ENCODE results near the gene LIPG. TPM values are rescaled to one million over a fixed set of nuclear protein-coding genes. Genes with fewer than 3 reads are reported as not detected.

LIPG gene
- total and polyA plus RNA-seq, 9 of the 15 experiments (the other 6 are each of a cell fraction or from before 2014, with no cell fraction given) = 0.76 to 1.8 (median 1.3) TPM

DNA sequence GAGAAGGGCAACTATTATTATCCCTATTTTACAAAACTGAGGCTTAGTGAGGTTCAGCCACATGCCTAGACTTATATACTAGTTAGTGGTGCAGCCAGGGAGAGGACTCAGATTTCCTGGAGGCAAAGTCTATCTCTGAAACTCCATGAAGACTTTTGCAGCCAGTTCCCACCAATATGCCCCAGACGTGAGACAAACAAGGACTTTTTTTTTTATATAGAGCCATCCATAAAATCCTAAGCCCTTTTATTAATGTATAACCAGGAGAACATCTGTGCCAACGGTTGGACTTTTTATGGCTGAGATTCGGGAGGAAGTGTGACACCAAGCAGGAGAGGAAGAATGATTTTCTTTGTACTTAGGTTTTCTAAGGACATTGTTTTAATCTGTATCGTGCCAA is 29.9 kb downstream of the LIPG start:
- no peak overlapping the region for H3K9ac ChIP-seq (ENCODE audit: insufficient read depth in 1 of 2, low read depth in 2 of 2, low read length in 2 of 2)
- H3K4me1 ChIP-seq (replicated peaks in 1 of 2; ENCODE audit: control insufficient read depth in 2 of 2, insufficient read depth in 2 of 2, low read length in 2 of 2) = no peaks in the 10 kb centered on the region
- intact Hi-C loops (cut with micrococcal nuclease) = no loop called here
- no peaks in the 10 kb centered on the region for H4K20me1 ChIP-seq (replicated peaks; ENCODE audit: control insufficient read depth, insufficient read depth, low read length)
- no peak overlapping the region for H2AFZ ChIP-seq (ENCODE audit: low read depth, low read length)
- ATAC-seq (no peak), DNase-seq (ENCODE audit: extremely low read depth in 1 of 4, low spot score in 3 of 4) (no peak), FAIRE-seq (no peak)
- in situ Hi-C loops (cut with MboI) = no loop called here
- WGBS (ENCODE audit: insufficient coverage, low coverage, missing lambda C conversion rate) = 2% methylated on average over 4 of the region's 4 CpGs
- H3K79me2 ChIP-seq (ENCODE audit: control insufficient read depth, insufficient read depth, low read length) = no peaks in the 10 kb centered on the region
- peaks cover 0 to 6% of the 10 kb centered on the region in 2 experiments; a peak in 2 of 5 replicates for H3K27me3 ChIP-seq (ENCODE audit: control insufficient read depth in 2 of 2, insufficient read depth in 2 of 2, low read length in 2 of 2)
- ChIA-PET POLR2A (no interaction called here), CTCF (ENCODE audit: low intra/inter-chr PET ratio) (no interaction called here)
- H3K27ac ChIP-seq (ENCODE audit: extremely low read depth, low read depth, low read length) = no peak overlapping the region
- no peaks in the 10 kb centered on the region for H3K36me3 ChIP-seq (ENCODE audit: control insufficient read depth, insufficient read depth, low read length)
- no TSS peak for BruUV-seq (replicated peaks)
- no peak overlapping the region for H3K4me3 ChIP-seq
- no peaks in the 10 kb centered on the region for H3K9me1 ChIP-seq (ENCODE audit: control insufficient read depth, insufficient read depth, low read length)
- H3K4me2 ChIP-seq (ENCODE audit: insufficient read depth, low read length) = no peak overlapping the region
- no peaks in the 10 kb centered on the region for H3K9me3 ChIP-seq (replicated peaks; ENCODE audit: control insufficient read depth, insufficient read depth, low read depth, low read length)
- TF ChIP-seq FOXJ2 (tag; IDR thresholded peaks at IDR 0.05) (no peak), ZNF347 (CRISPR knock-in tag; IDR thresholded peaks at IDR 0.05; ENCODE audit: low read depth) (no peak), ZNF282 (CRISPR knock-in tag; IDR thresholded peaks at IDR 0.05) (no peak), IFI16 (CRISPR knock-in tag; IDR thresholded peaks at IDR 0.05) (no peak), MED1 (CRISPR knock-in tag; IDR thresholded peaks at IDR 0.05; ENCODE audit: borderline replicate concordance) (no peak), POLR2AphosphoS5 (IDR thresholded peaks at IDR 0.05; ENCODE audit: control insufficient read depth, insufficient read depth, low read depth, low read length) (no peak), NFIX (CRISPR knock-in tag; IDR thresholded peaks at IDR 0.05; ENCODE audit: low read depth) (no peak), HMGXB4 (CRISPR knock-in tag; IDR thresholded peaks at IDR 0.05) (no peak), NKRF (IDR thresholded peaks at IDR 0.05; ENCODE audit: borderline replicate concordance) (no peak), DMBX1 (CRISPR knock-in tag; IDR thresholded peaks at IDR 0.05; ENCODE audit: borderline replicate concordance) (no peak), ZBTB43 (CRISPR knock-in tag; IDR thresholded peaks at IDR 0.05) (no peak)
- TF ChIP-seq, protein P1, sequence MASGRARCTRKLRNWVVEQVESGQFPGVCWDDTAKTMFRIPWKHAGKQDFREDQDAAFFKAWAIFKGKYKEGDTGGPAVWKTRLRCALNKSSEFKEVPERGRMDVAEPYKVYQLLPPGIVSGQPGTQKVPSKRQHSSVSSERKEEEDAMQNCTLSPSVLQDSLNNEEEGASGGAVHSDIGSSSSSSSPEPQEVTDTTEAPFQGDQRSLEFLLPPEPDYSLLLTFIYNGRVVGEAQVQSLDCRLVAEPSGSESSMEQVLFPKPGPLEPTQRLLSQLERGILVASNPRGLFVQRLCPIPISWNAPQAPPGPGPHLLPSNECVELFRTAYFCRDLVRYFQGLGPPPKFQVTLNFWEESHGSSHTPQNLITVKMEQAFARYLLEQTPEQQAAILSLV (tag; IDR thresholded peaks at IDR 0.05) = no peak
- TF ChIP-seq, protein P2, sequence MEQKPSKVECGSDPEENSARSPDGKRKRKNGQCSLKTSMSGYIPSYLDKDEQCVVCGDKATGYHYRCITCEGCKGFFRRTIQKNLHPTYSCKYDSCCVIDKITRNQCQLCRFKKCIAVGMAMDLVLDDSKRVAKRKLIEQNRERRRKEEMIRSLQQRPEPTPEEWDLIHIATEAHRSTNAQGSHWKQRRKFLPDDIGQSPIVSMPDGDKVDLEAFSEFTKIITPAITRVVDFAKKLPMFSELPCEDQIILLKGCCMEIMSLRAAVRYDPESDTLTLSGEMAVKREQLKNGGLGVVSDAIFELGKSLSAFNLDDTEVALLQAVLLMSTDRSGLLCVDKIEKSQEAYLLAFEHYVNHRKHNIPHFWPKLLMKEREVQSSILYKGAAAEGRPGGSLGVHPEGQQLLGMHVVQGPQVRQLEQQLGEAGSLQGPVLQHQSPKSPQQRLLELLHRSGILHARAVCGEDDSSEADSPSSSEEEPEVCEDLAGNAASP (IDR thresholded peaks at IDR 0.05) = no peak
- TF ChIP-seq, protein P3, sequence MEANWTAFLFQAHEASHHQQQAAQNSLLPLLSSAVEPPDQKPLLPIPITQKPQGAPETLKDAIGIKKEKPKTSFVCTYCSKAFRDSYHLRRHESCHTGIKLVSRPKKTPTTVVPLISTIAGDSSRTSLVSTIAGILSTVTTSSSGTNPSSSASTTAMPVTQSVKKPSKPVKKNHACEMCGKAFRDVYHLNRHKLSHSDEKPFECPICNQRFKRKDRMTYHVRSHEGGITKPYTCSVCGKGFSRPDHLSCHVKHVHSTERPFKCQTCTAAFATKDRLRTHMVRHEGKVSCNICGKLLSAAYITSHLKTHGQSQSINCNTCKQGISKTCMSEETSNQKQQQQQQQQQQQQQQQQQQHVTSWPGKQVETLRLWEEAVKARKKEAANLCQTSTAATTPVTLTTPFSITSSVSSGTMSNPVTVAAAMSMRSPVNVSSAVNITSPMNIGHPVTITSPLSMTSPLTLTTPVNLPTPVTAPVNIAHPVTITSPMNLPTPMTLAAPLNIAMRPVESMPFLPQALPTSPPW (CRISPR knock-in tag; IDR thresholded peaks at IDR 0.05) = no peak

Measured in K562 (cell line).